ENCODE measurements around the gene DDX27. TPM values are rescaled to one million over a fixed set of nuclear protein-coding genes. Genes with fewer than 3 reads are reported as not detected.

The DDX27 gene
- total and polyA plus RNA-seq, 2 of the 13 experiments (the other 11 are each of a cell fraction or from before 2014, with no cell fraction given), result 42.6 to 72.8 TPM

- no peak for TF ChIP-seq ATF2 (CRISPR knock-in tag; IDR thresholded peaks at IDR 0.05)
- TF ChIP-seq MZF1 (CRISPR knock-in tag; IDR thresholded peaks at IDR 0.05; ENCODE audit: borderline replicate concordance), result no peak
- TF ChIP-seq ZNF329 (CRISPR knock-in tag; IDR thresholded peaks at IDR 0.05; ENCODE audit: low read depth), result no peak
- no peak for TF ChIP-seq CBFB (CRISPR knock-in tag; IDR thresholded peaks at IDR 0.05)
- TF ChIP-seq ZNF841 (CRISPR knock-in tag; IDR thresholded peaks at IDR 0.05; ENCODE audit: borderline replicate concordance), result no peak
- TF ChIP-seq TEF (CRISPR knock-in tag; IDR thresholded peaks at IDR 0.05), result no peak
- TF ChIP-seq PBX3 (CRISPR knock-in tag; IDR thresholded peaks at IDR 0.05; ENCODE audit: borderline replicate concordance), result no peak
- no peak; the same call in 1 of the 2 replicates for TF ChIP-seq GTF3A (CRISPR knock-in tag; conservative IDR thresholded peaks at IDR 0.05)
- no peak for TF ChIP-seq RNF2 (conservative IDR thresholded peaks at IDR 0.05; ENCODE audit: low read depth)
- TF ChIP-seq HOMEZ (CRISPR knock-in tag; IDR thresholded peaks at IDR 0.05; ENCODE audit: low read depth), result peak; percentile 78
- TF ChIP-seq ZBTB34 (CRISPR knock-in tag; IDR thresholded peaks at IDR 0.05), result 0 out of 2 replicates have a peak, but pooled peaks have one; percentile 40
- no peak for TF ChIP-seq ZNF280B (CRISPR knock-in tag; IDR thresholded peaks at IDR 0.05; ENCODE audit: borderline replicate concordance)
- TF ChIP-seq ESRRA (CRISPR knock-in tag; IDR thresholded peaks at IDR 0.05; ENCODE audit: low read depth), result no peak; the same call in 1 of the 2 replicates
- TF ChIP-seq RAD21 (CRISPR knock-in tag; IDR thresholded peaks at IDR 0.05), result no peak
- TF ChIP-seq TGIF2 (CRISPR knock-in tag; IDR thresholded peaks at IDR 0.05), result peak; percentile 49; the same call in 1 of the 2 replicates
- TF ChIP-seq POLR2AphosphoS2 (IDR thresholded peaks at IDR 0.05; ENCODE audit: low read depth, low read length), result no peak
- no peak for TF ChIP-seq JUN (CRISPR knock-in tag; IDR thresholded peaks at IDR 0.05)
- no peak for TF ChIP-seq ZBTB49 (CRISPR knock-in tag; IDR thresholded peaks at IDR 0.05; ENCODE audit: borderline replicate concordance)
Measured at GRCh38 chr20:49179368-49180277, 39.6 kb upstream of the DDX27 start (continued).
